ENCODE measurements around the gene PTPRA.
"Not testable (repeated sequence)": the region's sequence is repeated elsewhere in the genome, so short reads cannot be mapped to it uniquely, and the experiment has no call there.

The PTPRA gene

DNA sequence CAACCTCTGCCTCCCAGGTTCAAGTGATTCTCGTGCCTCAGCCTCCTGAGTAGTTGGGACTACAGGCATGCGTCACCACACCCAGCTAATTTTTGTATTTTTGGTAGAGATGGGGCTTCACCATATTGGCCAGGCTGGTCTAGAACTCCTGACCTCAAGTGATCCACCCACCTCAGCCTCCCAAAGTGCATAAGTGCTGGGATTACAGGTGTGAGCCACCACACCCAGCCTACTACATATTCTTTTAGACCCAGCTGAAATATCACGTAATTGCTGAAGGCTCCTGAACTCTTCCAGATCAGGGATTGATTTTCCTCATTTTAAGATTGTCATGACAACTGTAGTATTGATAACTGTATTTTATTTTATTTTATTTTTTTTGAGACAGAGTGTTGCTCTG lies 21.9 kb downstream of the PTPRA start:
- not testable (repeated sequence) for H3K79me1 ChIP-seq (ENCODE audit: low read depth, low read length); H2BK120ac ChIP-seq (ENCODE audit: low read depth, low read length); H3K18ac ChIP-seq (ENCODE audit: low read length); H4K91ac ChIP-seq (ENCODE audit: low read depth, low read length, poor library complexity); H2BK12ac ChIP-seq (ENCODE audit: low read length); H2AK5ac ChIP-seq (ENCODE audit: low read depth, low read length); H2AFZ ChIP-seq (ENCODE audit: low read length); H3K14ac ChIP-seq (ENCODE audit: low read length); H2BK15ac ChIP-seq (ENCODE audit: low read length); H3K9ac ChIP-seq (ENCODE audit: low read depth, low read length, poor library complexity); H3K4ac ChIP-seq (ENCODE audit: low read length); H2BK5ac ChIP-seq (ENCODE audit: low read length); H3K4me1 ChIP-seq (ENCODE audit: control insufficient read depth in 2 of 2, insufficient read depth in 1 of 2, low read depth in 1 of 2, low read length in 2 of 2); H3K23ac ChIP-seq (ENCODE audit: low read depth, low read length, poor library complexity); H3K27ac ChIP-seq (replicated peaks; ENCODE audit: low read length); H3K4me2 ChIP-seq (ENCODE audit: insufficient read depth, low read length, poor library complexity, severe bottlenecking); H4K8ac ChIP-seq (ENCODE audit: low read depth, low read length); H3K27me3 ChIP-seq (ENCODE audit: control insufficient read depth in 3 of 3, insufficient read depth in 3 of 3, low read depth in 1 of 3, low read length in 3 of 3); DNase-seq (ENCODE audit: low spot score); H3K4me3 ChIP-seq (ENCODE audit: low read length in 2 of 2)
- WGBS, 2 donors (ENCODE audit: extremely low coverage in 2 of 2, insufficient read length in 2 of 2, insufficient replicate concordance in 1 of 2): no CpG with 5 or more reads among the region's 3 CpGs
- H3K36me3 ChIP-seq (replicated peaks in 1 of 2; ENCODE audit: control insufficient read depth in 2 of 2, insufficient read depth in 2 of 2, low read length in 2 of 2): peaks cover 0 to 19% of the 10 kb centered on the region in 2 donors
- H3K9me3 ChIP-seq (replicated peaks in 1 of 2; ENCODE audit: control insufficient read depth in 2 of 2, insufficient read depth in 1 of 2, low read depth in 1 of 2, low read length in 2 of 2): peaks cover 2 to 27% of the 10 kb centered on the region in 2 donors

DNA sequence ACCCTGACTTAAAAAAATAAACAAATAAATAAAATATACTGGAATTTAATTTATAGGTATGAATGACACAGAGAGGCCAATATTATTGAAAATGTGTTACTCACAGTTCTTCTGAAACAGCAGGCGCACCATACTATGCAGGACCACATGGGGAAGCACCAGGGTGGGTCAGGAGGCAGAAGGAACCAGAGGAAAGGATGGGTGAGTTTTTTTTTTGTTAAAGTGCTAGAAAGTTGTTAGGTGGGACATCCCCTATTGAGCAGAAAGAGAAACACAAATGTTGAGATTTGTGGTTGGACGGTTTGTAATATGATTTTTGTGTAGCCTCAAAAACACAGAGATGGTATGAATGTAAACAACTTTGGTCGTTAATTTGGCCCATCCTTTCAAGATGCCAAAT lies 26.0 kb downstream of the PTPRA start:
- H2BK12ac ChIP-seq (ENCODE audit: low read length): no peak overlapping the region

DNA sequence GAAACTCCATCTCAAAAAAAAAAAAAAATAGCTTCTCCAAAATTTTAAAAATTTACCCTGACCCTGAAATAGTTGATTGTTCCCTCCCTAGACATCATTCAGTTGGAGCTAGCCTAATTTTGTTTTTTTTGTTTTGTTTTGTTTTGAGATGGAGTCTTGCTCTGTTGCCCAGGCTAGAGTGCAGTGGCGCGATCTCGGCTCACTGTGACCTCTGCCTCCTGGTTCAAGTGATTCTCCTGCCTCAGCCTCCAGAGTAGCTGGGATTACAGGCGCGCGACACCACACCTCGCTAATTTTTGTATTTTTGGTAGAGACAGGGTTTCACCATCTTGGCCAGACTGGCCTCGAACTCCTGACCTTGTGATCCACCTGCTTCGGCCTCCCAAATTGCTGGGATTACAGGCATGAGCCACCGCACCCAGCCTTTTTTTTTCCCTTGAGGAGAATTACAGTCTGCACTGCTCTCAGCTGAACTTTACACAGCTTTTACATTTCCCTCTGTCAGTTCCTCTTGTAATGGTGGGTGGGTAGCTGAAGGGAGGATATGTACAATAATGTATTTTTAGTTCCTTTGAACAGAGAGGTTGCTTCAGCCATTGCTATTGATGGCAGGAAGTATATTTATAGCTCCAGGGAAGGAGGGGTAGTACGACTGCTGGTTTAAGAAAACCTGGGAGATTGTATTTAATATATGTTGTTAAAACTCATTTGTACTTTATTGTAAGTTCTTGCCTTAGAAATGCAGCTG lies 27.7 kb downstream of the PTPRA start:
- Histone ChIP-seq H3K4me1 (ENCODE audit: control insufficient read depth in 2 of 2, insufficient read depth in 1 of 2, low read depth in 1 of 2, low read length in 2 of 2) (no peaks in the 10 kb centered on the region), H3K36me3 (replicated peaks in 1 of 2; ENCODE audit: control insufficient read depth in 2 of 2, insufficient read depth in 2 of 2, low read length in 2 of 2) (peaks cover 0 to 23% of the 10 kb centered on the region in 2 donors), H2BK12ac (ENCODE audit: low read length) (no peak overlapping the region), H2BK120ac (ENCODE audit: low read depth, low read length) (no peak overlapping the region), H3K18ac (ENCODE audit: low read length) (no peak overlapping the region), H3K27me3 (ENCODE audit: control insufficient read depth in 3 of 3, insufficient read depth in 3 of 3, low read depth in 1 of 3, low read length in 3 of 3) (no peaks in the 10 kb centered on the region), H2BK5ac (ENCODE audit: low read length) (no peak overlapping the region), H3K9ac (ENCODE audit: low read depth, low read length, poor library complexity) (no peak overlapping the region), H3K23ac (ENCODE audit: low read depth, low read length, poor library complexity) (no peak overlapping the region), H3K4me3 (ENCODE audit: low read length in 2 of 2) (no peak overlapping the region), H3K4me2 (ENCODE audit: insufficient read depth, low read length, poor library complexity, severe bottlenecking) (no peak overlapping the region), H3K14ac (ENCODE audit: low read length) (no peak overlapping the region), H3K79me1 (ENCODE audit: low read depth, low read length) (peaks cover 2% of the 10 kb centered on the region), H4K91ac (ENCODE audit: low read depth, low read length, poor library complexity) (no peak overlapping the region), H2AFZ (ENCODE audit: low read length) (no peak overlapping the region), H2AK5ac (ENCODE audit: low read depth, low read length) (no peak overlapping the region), H2BK15ac (ENCODE audit: low read length) (no peak overlapping the region), H4K8ac (ENCODE audit: low read depth, low read length) (no peak overlapping the region), H3K27ac (replicated peaks; ENCODE audit: low read length) (no peak overlapping the region), H3K4ac (ENCODE audit: low read length) (no peak overlapping the region), H3K9me3 (replicated peaks in 1 of 2; ENCODE audit: control insufficient read depth in 2 of 2, insufficient read depth in 1 of 2, low read depth in 1 of 2, low read length in 2 of 2) (peaks cover 0 to 26% of the 10 kb centered on the region in 2 donors)
- no CpG with 5 or more reads among the region's 11 CpGs for WGBS, 2 donors (ENCODE audit: extremely low coverage in 2 of 2, insufficient read length in 2 of 2, insufficient replicate concordance in 1 of 2)
- DNase-seq (ENCODE audit: low spot score): no peak

More for the DNA sequence above, 26.0 kb downstream of the PTPRA start:
- no CpG with 5 or more reads among the region's 3 CpGs for WGBS, 2 donors (ENCODE audit: extremely low coverage in 2 of 2, insufficient read length in 2 of 2, insufficient replicate concordance in 1 of 2)
- Histone ChIP-seq H2AFZ (ENCODE audit: low read length) (no peak overlapping the region), H2BK120ac (ENCODE audit: low read depth, low read length) (no peak overlapping the region), H3K27me3 (ENCODE audit: control insufficient read depth in 3 of 3, insufficient read depth in 3 of 3, low read depth in 1 of 3, low read length in 3 of 3) (no peaks in the 10 kb centered on the region), H3K4me1 (ENCODE audit: control insufficient read depth in 2 of 2, insufficient read depth in 1 of 2, low read depth in 1 of 2, low read length in 2 of 2) (no peaks in the 10 kb centered on the region), H4K8ac (ENCODE audit: low read depth, low read length) (no peak overlapping the region), H2BK5ac (ENCODE audit: low read length) (no peak overlapping the region), H2AK5ac (ENCODE audit: low read depth, low read length) (no peak overlapping the region), H2BK15ac (ENCODE audit: low read length) (no peak overlapping the region), H3K4me3 (ENCODE audit: low read length in 2 of 2) (no peak overlapping the region), H3K36me3 (replicated peaks in 1 of 2; ENCODE audit: control insufficient read depth in 2 of 2, insufficient read depth in 2 of 2, low read length in 2 of 2) (peaks cover 0 to 14% of the 10 kb centered on the region in 2 donors), H3K9ac (ENCODE audit: low read depth, low read length, poor library complexity) (no peak overlapping the region), H3K27ac (replicated peaks; ENCODE audit: low read length) (no peak overlapping the region), H3K18ac (ENCODE audit: low read length) (no peak overlapping the region), H3K23ac (ENCODE audit: low read depth, low read length, poor library complexity) (no peak overlapping the region), H3K79me1 (ENCODE audit: low read depth, low read length) (peaks cover 3% of the 10 kb centered on the region), H3K4me2 (ENCODE audit: insufficient read depth, low read length, poor library complexity, severe bottlenecking) (no peak overlapping the region), H3K4ac (ENCODE audit: low read length) (no peak overlapping the region), H4K91ac (ENCODE audit: low read depth, low read length, poor library complexity) (no peak overlapping the region), H3K14ac (ENCODE audit: low read length) (no peak overlapping the region), H3K9me3 (replicated peaks in 1 of 2; ENCODE audit: control insufficient read depth in 2 of 2, insufficient read depth in 1 of 2, low read depth in 1 of 2, low read length in 2 of 2) (peaks cover 1 to 28% of the 10 kb centered on the region in 2 donors)
- DNase-seq (ENCODE audit: low spot score): no peak

DNA sequence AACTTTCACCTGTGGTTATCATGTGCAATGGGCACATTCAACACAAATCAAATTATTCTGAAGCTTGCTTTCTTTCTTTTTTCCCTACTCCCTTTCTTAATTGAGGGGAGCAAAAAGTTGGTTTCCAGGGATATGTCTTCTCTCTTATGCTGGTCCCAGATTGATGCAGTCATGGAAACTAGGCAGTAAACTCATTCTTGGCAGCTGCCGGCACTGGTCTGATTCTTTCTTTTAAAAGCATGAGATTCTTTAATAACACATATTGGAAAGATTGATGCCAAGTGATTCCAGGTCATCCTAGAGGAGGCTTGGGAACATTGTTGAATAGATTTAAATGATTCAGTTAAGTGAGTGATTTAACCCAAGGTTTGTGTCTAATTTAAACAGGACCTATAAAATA lies 29.0 kb downstream of the PTPRA start:
- no peak overlapping the region for H2BK120ac ChIP-seq (ENCODE audit: low read depth, low read length)
- no peak overlapping the region for H2AFZ ChIP-seq (ENCODE audit: low read length)
- no peaks in the 10 kb centered on the region for H3K4me1 ChIP-seq (ENCODE audit: control insufficient read depth in 2 of 2, insufficient read depth in 1 of 2, low read depth in 1 of 2, low read length in 2 of 2)
- no peak overlapping the region for H2BK12ac ChIP-seq (ENCODE audit: low read length)
- peaks cover 0 to 18% of the 10 kb centered on the region in 2 donors for H3K9me3 ChIP-seq (replicated peaks in 1 of 2; ENCODE audit: control insufficient read depth in 2 of 2, insufficient read depth in 1 of 2, low read depth in 1 of 2, low read length in 2 of 2)
- H3K14ac ChIP-seq (ENCODE audit: low read length): no peak overlapping the region
- H3K4ac ChIP-seq (ENCODE audit: low read length): no peak overlapping the region
- no peak overlapping the region for H3K4me3 ChIP-seq (ENCODE audit: low read length in 2 of 2)
- no peak overlapping the region for H3K27ac ChIP-seq (replicated peaks; ENCODE audit: low read length)
- H2BK15ac ChIP-seq (ENCODE audit: low read length): no peak overlapping the region
- no CpG with 5 or more reads among the region's 1 CpG for WGBS, 2 donors (ENCODE audit: extremely low coverage in 2 of 2, insufficient read length in 2 of 2, insufficient replicate concordance in 1 of 2)
- no peaks in the 10 kb centered on the region for H3K27me3 ChIP-seq (ENCODE audit: control insufficient read depth in 3 of 3, insufficient read depth in 3 of 3, low read depth in 1 of 3, low read length in 3 of 3)
- H3K18ac ChIP-seq (ENCODE audit: low read length): no peak overlapping the region
- H3K79me1 ChIP-seq (ENCODE audit: low read depth, low read length): peaks cover 2% of the 10 kb centered on the region
- H3K9ac ChIP-seq (ENCODE audit: low read depth, low read length, poor library complexity): no peak overlapping the region
- no peak for DNase-seq (ENCODE audit: low spot score)
- no peak overlapping the region for H3K23ac ChIP-seq (ENCODE audit: low read depth, low read length, poor library complexity)
- no peak overlapping the region for H4K91ac ChIP-seq (ENCODE audit: low read depth, low read length, poor library complexity)
- H4K8ac ChIP-seq (ENCODE audit: low read depth, low read length): no peak overlapping the region
- H3K4me2 ChIP-seq (ENCODE audit: insufficient read depth, low read length, poor library complexity, severe bottlenecking): no peak overlapping the region
- H2AK5ac ChIP-seq (ENCODE audit: low read depth, low read length): no peak overlapping the region
- H2BK5ac ChIP-seq (ENCODE audit: low read length): no peak overlapping the region
- peaks cover 0 to 24% of the 10 kb centered on the region in 2 donors for H3K36me3 ChIP-seq (replicated peaks in 1 of 2; ENCODE audit: control insufficient read depth in 2 of 2, insufficient read depth in 2 of 2, low read length in 2 of 2)
